ENCODE measurements around the gene PPP2R3B.
"Not testable (repeated sequence)": the region's sequence is repeated elsewhere in the genome, so short reads cannot be mapped to it uniquely, and the experiment has no call there.

GRCh38 chrX:376206-376605, 10.5 kb downstream of the PPP2R3B start:
- TF ChIP-seq, protein P1, sequence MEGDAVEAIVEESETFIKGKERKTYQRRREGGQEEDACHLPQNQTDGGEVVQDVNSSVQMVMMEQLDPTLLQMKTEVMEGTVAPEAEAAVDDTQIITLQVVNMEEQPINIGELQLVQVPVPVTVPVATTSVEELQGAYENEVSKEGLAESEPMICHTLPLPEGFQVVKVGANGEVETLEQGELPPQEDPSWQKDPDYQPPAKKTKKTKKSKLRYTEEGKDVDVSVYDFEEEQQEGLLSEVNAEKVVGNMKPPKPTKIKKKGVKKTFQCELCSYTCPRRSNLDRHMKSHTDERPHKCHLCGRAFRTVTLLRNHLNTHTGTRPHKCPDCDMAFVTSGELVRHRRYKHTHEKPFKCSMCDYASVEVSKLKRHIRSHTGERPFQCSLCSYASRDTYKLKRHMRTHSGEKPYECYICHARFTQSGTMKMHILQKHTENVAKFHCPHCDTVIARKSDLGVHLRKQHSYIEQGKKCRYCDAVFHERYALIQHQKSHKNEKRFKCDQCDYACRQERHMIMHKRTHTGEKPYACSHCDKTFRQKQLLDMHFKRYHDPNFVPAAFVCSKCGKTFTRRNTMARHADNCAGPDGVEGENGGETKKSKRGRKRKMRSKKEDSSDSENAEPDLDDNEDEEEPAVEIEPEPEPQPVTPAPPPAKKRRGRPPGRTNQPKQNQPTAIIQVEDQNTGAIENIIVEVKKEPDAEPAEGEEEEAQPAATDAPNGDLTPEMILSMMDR (conservative IDR thresholded peaks at IDR 0.05 in 1 of 2, IDR thresholded peaks at IDR 0.05 in 1 of 2; ENCODE audit: extremely low read depth in 1 of 2, insufficient read depth in 1 of 2, low read depth in 1 of 2, low read length in 2 of 2), result not testable (repeated sequence)
- TF ChIP-seq EZH2 (IDR thresholded peaks at IDR 0.05; ENCODE audit: borderline replicate concordance, low read length), result not testable (repeated sequence)

All from mammary epithelial cell (primary cell).